AG04449 (cell line): ENCODE measurements around the gene RBM17.
"Not testable (repeated sequence)": the region's sequence is repeated elsewhere in the genome, so short reads cannot be mapped to it uniquely, and the experiment has no call there.

ENCODE experiments used
- CTCF ChIA-PET: fragments of 350-600 bp; formaldehyde crosslinking; extraction: SDS; loops from one replicate; lab custom pipeline; 2021; ENCODE audit warnings: antibody characterized with exemption; lab: Yijun Ruan, JAX
- POLR2A ChIA-PET: fragments of 400-600, 350-600 bp; formaldehyde crosslinking; extraction: SDS; loops from one replicate; lab custom pipeline; 2020; ENCODE audit warnings: antibody characterized with exemption, inconsistent platforms; lab: Yijun Ruan, JAX
- DNase-seq: peaks from one replicate; pipeline ENCODE4 v3.0.0-alpha.2; 2010; ENCODE audit warnings: low read depth, low spot score
- H3K4me3 ChIP-seq: 2 replicates; pipeline ENCODE4 v1.5.1; 2011; ENCODE audit warnings: low read depth, mild to moderate bottlenecking, control low read depth, low read length
- TF ChIP-seq, protein P1 (sequence below): IDR thresholded peaks from one replicate; pipeline ENCODE4 v1.5.1; 2011; ENCODE audit warnings: mild to moderate bottlenecking, moderate library complexity, low read length, control low read depth, inconsistent platforms; ENCODE audit not compliant: insufficient read depth; ENCODE audit errors: missing control alignments

The RBM17 gene

DNA sequence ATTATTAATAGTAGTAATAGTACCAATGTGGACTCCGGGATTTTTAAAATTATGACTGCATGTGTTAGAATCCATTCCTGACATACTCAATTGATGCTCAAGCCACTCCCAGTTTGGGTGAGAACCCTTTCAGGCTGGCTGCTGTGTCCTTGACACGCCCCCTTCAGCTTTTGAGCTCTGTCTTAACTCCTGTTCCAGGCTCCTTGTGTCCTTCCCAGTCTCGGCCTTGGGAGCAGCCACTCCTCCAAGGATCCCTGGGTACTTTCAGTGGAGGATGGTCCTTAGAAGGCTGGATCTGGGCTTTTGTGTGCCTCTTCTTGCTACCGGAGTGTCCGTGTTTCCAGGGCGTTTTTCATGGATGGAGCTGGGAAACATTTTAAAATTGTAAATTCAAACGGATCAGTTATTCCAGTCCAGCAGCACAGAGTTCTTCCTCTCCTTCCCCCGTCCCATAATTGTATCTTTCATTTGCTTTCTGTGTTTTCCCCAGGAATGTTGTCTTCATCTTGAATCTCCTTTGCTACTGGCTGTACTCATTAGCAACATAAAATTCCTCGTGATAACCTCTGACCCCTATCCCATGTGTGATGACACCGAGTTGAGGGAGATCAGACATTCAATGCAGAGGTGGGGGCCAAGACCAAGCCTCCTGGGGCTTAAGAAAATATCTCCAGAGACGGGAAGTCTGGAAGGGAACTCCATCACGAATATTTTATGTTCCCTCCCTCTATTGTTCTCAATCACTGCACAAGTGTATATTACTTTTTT is 73.9 kb downstream of the RBM17 start:
- ChIA-PET CTCF (interaction anchor here (0.8 to 3.8 kb wide), 7 partner anchors 10 to 239 kb away, joined by 3 to 20 read pairs (median 4); partner anchors contain the start of gene PFKFB3), POLR2A (interaction anchor here (1.0 to 1.2 kb wide), 3 partner anchors 9 to 40 kb away, joined by 3 to 8 read pairs (median 4); partner anchors contain the start of gene PFKFB3)
- H3K4me3 ChIP-seq = no peak overlapping the region

DNA sequence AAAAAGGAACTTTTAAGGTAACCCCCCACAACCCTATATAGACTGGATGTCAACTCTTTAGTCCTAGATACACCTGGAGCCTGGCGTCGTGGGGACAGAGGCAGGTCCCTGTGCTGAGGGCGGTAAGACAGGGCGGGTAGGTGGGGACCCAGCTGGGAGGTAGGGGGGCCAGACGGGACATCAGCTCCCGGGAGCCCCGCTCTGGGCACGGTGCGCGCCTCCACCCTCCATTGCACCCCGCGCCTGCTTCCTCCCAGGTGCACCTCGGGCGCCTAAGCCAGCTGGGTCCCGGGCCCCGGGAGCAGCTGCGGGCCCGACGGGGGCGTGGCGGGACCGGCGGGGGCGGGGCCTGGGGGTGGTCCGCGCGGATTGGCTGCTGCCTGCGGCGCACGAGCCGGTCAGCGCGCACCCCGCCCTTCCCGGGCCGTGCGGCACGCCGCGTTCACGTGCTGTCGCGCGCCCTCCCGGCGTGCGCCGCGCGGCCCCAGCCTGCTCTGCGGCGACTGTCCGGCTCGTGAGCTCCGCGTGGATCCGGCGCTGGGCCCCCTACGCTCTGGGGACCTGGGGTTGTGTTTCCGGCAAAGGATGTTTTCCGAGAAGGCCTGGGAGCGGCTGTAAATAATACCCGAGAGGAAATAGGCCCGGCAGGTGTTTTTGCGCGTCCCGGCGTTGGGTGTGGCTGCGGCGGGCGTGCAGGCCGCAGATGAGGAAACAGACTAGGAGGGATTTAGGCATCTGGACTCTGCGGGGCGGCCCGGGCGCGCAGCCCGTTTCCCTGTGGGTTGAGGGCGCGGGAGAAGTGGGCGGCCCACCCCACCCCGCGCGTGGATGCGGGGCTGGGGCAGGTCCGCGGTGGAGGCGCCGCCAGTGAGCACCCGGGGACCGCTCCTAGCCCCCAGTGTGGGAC is 74.8 kb downstream of the RBM17 start:
- H3K4me3 ChIP-seq = peak overlapping the region; percentile 74
- CTCF ChIA-PET = interaction anchor here (0.9 to 3.8 kb wide), 4 partner anchors 12 to 238 kb away, joined by 3 to 20 read pairs (median 3); partner anchors contain the start of gene PFKFB3
- TF ChIP-seq, protein P1, sequence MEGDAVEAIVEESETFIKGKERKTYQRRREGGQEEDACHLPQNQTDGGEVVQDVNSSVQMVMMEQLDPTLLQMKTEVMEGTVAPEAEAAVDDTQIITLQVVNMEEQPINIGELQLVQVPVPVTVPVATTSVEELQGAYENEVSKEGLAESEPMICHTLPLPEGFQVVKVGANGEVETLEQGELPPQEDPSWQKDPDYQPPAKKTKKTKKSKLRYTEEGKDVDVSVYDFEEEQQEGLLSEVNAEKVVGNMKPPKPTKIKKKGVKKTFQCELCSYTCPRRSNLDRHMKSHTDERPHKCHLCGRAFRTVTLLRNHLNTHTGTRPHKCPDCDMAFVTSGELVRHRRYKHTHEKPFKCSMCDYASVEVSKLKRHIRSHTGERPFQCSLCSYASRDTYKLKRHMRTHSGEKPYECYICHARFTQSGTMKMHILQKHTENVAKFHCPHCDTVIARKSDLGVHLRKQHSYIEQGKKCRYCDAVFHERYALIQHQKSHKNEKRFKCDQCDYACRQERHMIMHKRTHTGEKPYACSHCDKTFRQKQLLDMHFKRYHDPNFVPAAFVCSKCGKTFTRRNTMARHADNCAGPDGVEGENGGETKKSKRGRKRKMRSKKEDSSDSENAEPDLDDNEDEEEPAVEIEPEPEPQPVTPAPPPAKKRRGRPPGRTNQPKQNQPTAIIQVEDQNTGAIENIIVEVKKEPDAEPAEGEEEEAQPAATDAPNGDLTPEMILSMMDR = no peak
- no peak for DNase-seq
- POLR2A ChIA-PET = interaction anchor here (1.0 to 1.2 kb wide), 4 partner anchors 8 to 39 kb away, joined by 3 to 8 read pairs (median 6); partner anchors contain the start of gene PFKFB3

More for the DNA sequence above, 73.9 kb downstream of the RBM17 start:
- no peak for DNase-seq
- TF ChIP-seq, protein P1 = no peak

DNA sequence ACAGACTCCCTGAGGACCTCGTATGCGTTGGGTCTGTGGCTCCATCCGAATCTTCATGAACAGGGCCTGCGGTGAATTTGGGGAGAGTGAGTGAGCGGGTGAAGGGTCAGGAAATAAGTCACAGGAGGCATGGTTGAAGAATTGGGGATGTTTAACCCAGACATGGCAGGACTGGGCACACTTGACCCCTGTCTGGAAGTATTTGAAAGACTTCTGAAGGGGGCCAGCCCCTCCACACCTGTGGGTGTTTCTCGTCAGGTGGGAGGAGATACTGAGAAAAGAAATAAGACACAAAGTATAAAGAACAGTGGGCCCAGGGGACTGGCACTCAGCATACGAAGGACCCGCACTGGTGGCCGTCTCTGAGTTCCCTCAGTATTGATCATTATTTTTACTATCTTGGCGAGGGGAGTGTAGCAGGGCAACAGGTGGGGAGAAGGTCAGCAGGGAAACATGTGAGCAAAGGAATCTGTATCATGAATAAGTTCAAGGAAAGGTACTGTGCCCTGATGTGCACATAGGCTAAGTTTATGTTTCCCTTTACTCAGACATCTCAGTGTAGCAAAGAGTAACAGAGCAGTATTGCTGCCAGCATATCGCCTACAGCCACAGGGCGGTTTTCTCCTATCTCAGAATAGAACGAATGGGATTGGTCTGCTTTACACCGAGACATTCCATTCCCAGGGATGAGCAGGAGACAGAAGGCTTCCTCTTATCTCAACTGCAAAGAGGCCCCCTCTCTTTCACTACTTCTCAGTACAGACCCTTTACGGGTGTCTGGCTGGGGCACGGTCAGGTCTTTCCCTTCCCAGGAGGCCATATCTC is 75.6 kb downstream of the RBM17 start:
- TF ChIP-seq, protein P1 = no peak
- no peak for DNase-seq
- ChIA-PET POLR2A (interaction anchor here (1.0 to 1.2 kb wide), 2 partner anchors 20 to 38 kb away, joined by 7 to 8 read pairs; partner anchors contain the start of gene PFKFB3), CTCF (interaction anchor here (0.9 to 3.8 kb wide), 3 partner anchors 13 to 237 kb away, joined by 3 to 20 read pairs (median 3); partner anchors contain the start of gene PFKFB3)
- H3K4me3 ChIP-seq = peak overlapping the region; percentile 74

DNA sequence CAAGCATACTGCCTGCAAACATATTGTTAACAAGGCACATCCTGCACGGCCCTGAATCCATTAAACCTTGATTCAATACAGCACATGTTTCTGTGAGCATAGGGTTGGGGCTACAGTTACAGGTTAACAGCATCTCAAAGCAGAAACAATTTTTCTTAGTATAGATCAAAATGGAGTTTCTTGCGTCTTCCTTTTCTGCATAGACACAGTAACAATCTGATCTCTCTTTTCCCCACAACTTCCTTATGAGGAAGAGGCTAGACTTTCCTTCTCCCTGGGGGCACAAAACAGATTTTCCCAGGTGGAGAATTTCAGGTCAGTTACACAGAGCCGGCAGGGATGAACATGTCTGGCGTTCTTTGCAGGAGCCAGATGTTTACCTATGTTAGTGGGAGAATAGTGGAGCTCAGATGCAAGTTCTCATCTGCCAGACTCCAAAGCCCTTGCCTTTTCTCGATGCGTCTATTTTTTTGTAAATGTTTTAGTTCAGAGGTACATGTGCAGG is 76.4 kb downstream of the RBM17 start:
- POLR2A ChIA-PET = no interaction called here
- no peak for DNase-seq
- no peak overlapping the region for H3K4me3 ChIP-seq
- CTCF ChIA-PET = interaction anchor here (1.0 to 1.4 kb wide), 2 partner anchors 14 to 55 kb away, joined by 3 to 4 read pairs; no protein-coding TSS in a partner anchor
- TF ChIP-seq, protein P1 = no peak

- not testable (repeated sequence) for H3K4me3 ChIP-seq, DNase-seq
- CTCF ChIA-PET = interaction anchor here (1.0 to 1.4 kb wide), 2 partner anchors 13 to 55 kb away, joined by 3 to 4 read pairs; no protein-coding TSS in a partner anchor
- POLR2A ChIA-PET = interaction anchor here (0.5 to 0.6 kb wide), 2 partner anchors 18 to 484 kb away, joined by 3 to 4 read pairs; no protein-coding TSS in a partner anchor
Observed at GRCh38 chr10:6165933-6166332, 77.1 kb downstream of the RBM17 start.
